Right forelimb (tissue), 1 donor: ENCODE data around the gene FBXO4.
"Not testable (repeated sequence)": the region's sequence is repeated elsewhere in the genome, so short reads cannot be mapped to it uniquely, and the experiment has no call there.

Experiments
- DNase-seq: peaks from one replicate; pipeline ENCODE4 v3.0.0-alpha.2; 2018

Gene FBXO4

GRCh38 chr5:41925555-41925951 is 472 bp downstream of the FBXO4 start:
- DNase-seq, result no peak

GRCh38 chr5:41927604-41928003 is 2.5 kb downstream of the FBXO4 start:
- DNase-seq, result no peak

GRCh38 chr5:41929035-41929434 is 4.0 kb downstream of the FBXO4 start:
- DNase-seq, result no peak

- no peak for DNase-seq
Observed at GRCh38 chr5:41932770-41933169, 7.7 kb downstream of the FBXO4 start.

- no peak for DNase-seq
Observed at GRCh38 chr5:41935544-41935943, 10.5 kb downstream of the FBXO4 start.

GRCh38 chr5:41940641-41941040 is 15.6 kb downstream of the FBXO4 start:
- DNase-seq, result no peak

GRCh38 chr5:41945332-41945955 is 20.4 kb downstream of the FBXO4 start:
- DNase-seq, result not testable (repeated sequence)

GRCh38 chr5:41951224-41951623 is 26.1 kb downstream of the FBXO4 start:
- no peak for DNase-seq

GRCh38 chr5:41954286-41954685 is 29.2 kb downstream of the FBXO4 start:
- DNase-seq, result no peak

- no peak for DNase-seq
Observed at GRCh38 chr5:41955432-41956024, 30.4 kb downstream of the FBXO4 start.

- no peak for DNase-seq
Observed at GRCh38 chr5:41956943-41957342, 31.9 kb downstream of the FBXO4 start.

- no peak for DNase-seq
Observed at GRCh38 chr5:41960481-41960880, 35.4 kb downstream of the FBXO4 start.

GRCh38 chr5:41961736-41962135 is 36.7 kb downstream of the FBXO4 start:
- no peak for DNase-seq

GRCh38 chr5:41962491-41962890 is 37.4 kb downstream of the FBXO4 start:
- DNase-seq, result no peak

GRCh38 chr5:41966401-41967105 is 41.5 kb downstream of the FBXO4 start:
- DNase-seq, result no peak

GRCh38 chr5:41967401-41967800 is 42.3 kb downstream of the FBXO4 start:
- DNase-seq, result no peak

- no peak for DNase-seq
Observed at GRCh38 chr5:41968153-41968723, 43.2 kb downstream of the FBXO4 start.

GRCh38 chr5:41973087-41973486 is 48.0 kb downstream of the FBXO4 start:
- DNase-seq, result no peak

- no peak for DNase-seq
Observed at GRCh38 chr5:41973887-41974286, 48.8 kb downstream of the FBXO4 start.

- DNase-seq, result no peak
Observed at GRCh38 chr5:41978676-41979075, 53.6 kb downstream of the FBXO4 start.

- no peak for DNase-seq
Observed at GRCh38 chr5:41980396-41980795, 55.3 kb downstream of the FBXO4 start.

- DNase-seq, result no peak
Observed at GRCh38 chr5:41980870-41981269, 55.8 kb downstream of the FBXO4 start.

- DNase-seq, result not testable (repeated sequence)
Observed at GRCh38 chr5:41982858-41983257, 57.8 kb downstream of the FBXO4 start.

GRCh38 chr5:41983284-41983683 is 58.2 kb downstream of the FBXO4 start:
- no peak for DNase-seq
